BE2C (cell line): ENCODE results near the gene SLC13A5.

Experiments
- DNase-seq: peaks from one replicate; pipeline ENCODE4 v3.0.0-alpha.2; 2020
- H3K27me3 ChIP-seq: fragments of 250-450 bp; sonication (Bioruptor Pico); 2 replicates; pipeline ENCODE4 v1.5.1; 2020; ENCODE audit warnings: mild to moderate bottlenecking
- H3K36me3 ChIP-seq: fragments of 250-450 bp; sonication (Bioruptor Pico); 2 replicates; pipeline ENCODE4 v1.5.1; 2020; ENCODE audit warnings: mild to moderate bottlenecking
- H3K4me1 ChIP-seq: fragments of 250-450 bp; sonication (Bioruptor Pico); 2 replicates; pipeline ENCODE4 v1.5.1; 2020
- H3K4me3 ChIP-seq: 2 replicates; pipeline ENCODE4 v1.5.1; 2011; ENCODE audit warnings: low read depth, low read length
- H3K9me3 ChIP-seq: fragments of 250-450 bp; sonication (Bioruptor Pico); 2 replicates; pipeline ENCODE4 v1.5.1; 2020
- CTCF ChIP-seq: IDR thresholded peaks from 2 replicates; pipeline ENCODE4 v1.5.1; 2012; ENCODE audit warnings: mild to moderate bottlenecking, low read depth, low read length

Gene SLC13A5

DNA sequence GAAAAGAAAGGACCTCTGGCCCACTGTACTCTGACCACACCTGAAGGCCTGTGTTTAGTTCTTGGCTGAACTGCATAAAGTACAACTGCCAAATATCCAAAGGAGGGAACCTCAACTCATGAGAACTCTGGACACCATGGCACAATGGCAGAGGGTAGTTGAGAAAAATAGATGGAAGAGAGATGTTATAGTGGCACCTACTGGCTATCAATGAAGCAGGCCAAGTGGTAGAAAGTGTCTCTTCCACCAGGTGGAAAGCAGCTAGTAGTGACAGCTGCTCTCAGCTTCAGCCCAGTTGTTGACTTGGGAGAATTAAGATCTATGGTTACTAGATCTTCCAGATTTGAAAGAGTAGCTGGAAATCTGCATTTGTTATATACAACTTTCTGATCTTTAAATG lies 65.0 kb downstream of the SLC13A5 start:
- H3K27me3 ChIP-seq: no peaks in the 10 kb centered on the region
- no peaks in the 10 kb centered on the region; the same call in 1 of the 2 replicates for H3K36me3 ChIP-seq
- no peaks in the 10 kb centered on the region for H3K4me1 ChIP-seq
- no peaks in the 10 kb centered on the region; the same call in 1 of the 2 replicates for H3K9me3 ChIP-seq
- DNase-seq: no peak
- TF ChIP-seq CTCF: peak; percentile 25
- no peak overlapping the region for H3K4me3 ChIP-seq

- no peak for DNase-seq
- no peak for TF ChIP-seq CTCF
- no peaks in the 10 kb centered on the region; the same call in 1 of the 2 replicates for H3K36me3 ChIP-seq
- no peaks in the 10 kb centered on the region for H3K27me3 ChIP-seq
- H3K9me3 ChIP-seq: no peaks in the 10 kb centered on the region
- H3K4me3 ChIP-seq: no peak overlapping the region
- H3K4me1 ChIP-seq: no peaks in the 10 kb centered on the region
Observed at GRCh38 chr17:6643451-6644125, 69.6 kb downstream of the SLC13A5 start.

DNA sequence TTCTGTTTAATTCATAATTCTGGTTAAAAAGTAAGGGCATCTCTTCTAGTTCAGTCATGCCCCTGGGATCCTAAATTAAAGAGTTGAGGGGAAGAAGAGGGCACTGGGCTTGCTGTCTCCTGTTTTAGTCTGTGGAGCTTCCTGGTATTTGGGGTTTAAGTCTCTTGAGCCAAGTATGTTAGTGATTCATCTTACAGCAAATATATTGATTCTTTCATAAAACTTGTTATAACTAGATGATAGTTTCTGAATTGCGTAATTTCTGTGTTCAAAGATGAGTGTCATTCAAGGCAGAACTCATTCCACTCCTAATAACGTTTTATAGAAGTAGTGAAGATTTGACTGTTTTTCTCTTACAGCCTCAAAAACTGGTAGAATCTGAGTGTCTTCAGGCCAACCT lies 70.6 kb downstream of the SLC13A5 start:
- no peaks in the 10 kb centered on the region for H3K9me3 ChIP-seq
- DNase-seq: no peak
- H3K4me1 ChIP-seq: no peaks in the 10 kb centered on the region
- no peak overlapping the region for H3K4me3 ChIP-seq
- TF ChIP-seq CTCF: no peak
- H3K27me3 ChIP-seq: no peaks in the 10 kb centered on the region
- H3K36me3 ChIP-seq: no peaks in the 10 kb centered on the region; the same call in 1 of the 2 replicates

- Histone ChIP-seq H3K27me3 (no peaks in the 10 kb centered on the region), H3K9me3 (no peaks in the 10 kb centered on the region), H3K4me3 (peak overlapping the region; percentile 77), H3K36me3 (no peaks in the 10 kb centered on the region; the same call in 1 of the 2 replicates), H3K4me1 (no peaks in the 10 kb centered on the region)
- TF ChIP-seq CTCF: no peak
- DNase-seq: no peak
Observed at GRCh38 chr17:6641247-6641863, 71.8 kb downstream of the SLC13A5 start.

GRCh38 chr17:6640536-6641246 lies 72.5 kb downstream of the SLC13A5 start, which contains the start of the genes KIAA0753 and TXNDC17:
Gene KIAA0753 (minus strand): TSS chr17:6640711. CDS start chr17:6635103, 5,608 bp downstream.
Gene TXNDC17 (plus strand): TSS chr17:6641060. CDS start chr17:6641083, 23 bp downstream.
- no peak for TF ChIP-seq CTCF
- Histone ChIP-seq H3K4me3 (peak within 1 kb of the TSS; percentile 77), H3K36me3 (no peaks in the 10 kb centered on the region; the same call in 1 of the 2 replicates), H3K27me3 (no peaks in the 10 kb centered on the region), H3K9me3 (no peaks in the 10 kb centered on the region), H3K4me1 (no peaks in the 10 kb centered on the region)
- DNase-seq: peak; percentile 88
